WTC11 (cell line): ENCODE data around the gene DAB1. TPM values are rescaled to one million over a fixed set of nuclear protein-coding genes. Genes with fewer than 3 reads are reported as not detected.
"Not testable (repeated sequence)": the region's sequence is repeated elsewhere in the genome, so short reads cannot be mapped to it uniquely, and the experiment has no call there.

Experiments
- ATAC-seq: fragments of 200-7000 bp; cut with Tn5 transposase; 2 replicates; pipeline ENCODE4 v1.10.0; 2021; ENCODE audit warnings: mild to moderate bottlenecking, moderate library complexity
- CTCF ChIA-PET: fragments of 300-600 bp; sonication (Branson Sonifier 250); formaldehyde crosslinking; loops from one replicate; lab custom pipeline; 2021; ENCODE audit warnings: antibody characterized with exemption; lab: Charles Lee
- POLR2A ChIA-PET: fragments of 350-600 bp; sonication (Branson Sonifier 250); formaldehyde crosslinking; loops from one replicate; lab custom pipeline; 2021; ENCODE audit warnings: antibody characterized with exemption; lab: Charles Lee
- DNase-seq: peaks from one replicate; pipeline ENCODE4 v3.0.0; 2021; ENCODE audit warnings: low spot score
- H3K27ac Mint-ChIP-seq: 2 replicates; pipeline ENCODE4 v1.8.0; 2021; ENCODE audit warnings: mixed read lengths
- H3K27me3 Mint-ChIP-seq: 2 replicates; pipeline ENCODE4 v1.8.0; 2021; ENCODE audit warnings: low read depth, mild to moderate bottlenecking, moderate library complexity, mixed read lengths
- H3K36me3 Mint-ChIP-seq: 2 replicates; pipeline ENCODE4 v1.8.0; 2021; ENCODE audit warnings: mixed read lengths
- H3K4me1 Mint-ChIP-seq: 2 replicates; pipeline ENCODE4 v1.8.0; 2022; ENCODE audit warnings: mixed read lengths
- H3K4me3 Mint-ChIP-seq: 2 replicates; pipeline ENCODE4 v1.8.0; 2021; ENCODE audit warnings: mild to moderate bottlenecking, moderate library complexity, mixed read lengths
- H3K9me3 Mint-ChIP-seq: 2 replicates; pipeline ENCODE4 v1.8.0; 2021; ENCODE audit warnings: mixed read lengths
- CTCF ChIP-seq: fragments of 200-600 bp; IDR thresholded peaks from 2 replicates; pipeline ENCODE4 v1.8.0; 2022; ENCODE audit warnings: antibody characterized with exemption
- E2F4 ChIP-seq: sonication (generic); formaldehyde crosslinking; IDR thresholded peaks from 2 replicates; pipeline ENCODE4 v1.8.1; 2022; ENCODE audit warnings: low read depth, mild to moderate bottlenecking, moderate library complexity, missing genetic modification reagents, borderline replicate concordance
- ERG ChIP-seq: fragments of 250-450 bp; sonication (Bioruptor Pico); IDR thresholded peaks from 2 replicates; pipeline ENCODE4 v1.8.0; 2021; ENCODE audit warnings: mild to moderate bottlenecking
- FOXP1 ChIP-seq: sonication (generic); formaldehyde crosslinking; IDR thresholded peaks from 2 replicates; pipeline ENCODE4 v1.8.0; 2022; ENCODE audit warnings: missing genetic modification reagents, mild to moderate bottlenecking, moderate library complexity, borderline replicate concordance
- GRHL2 ChIP-seq: fragments of 250-450 bp; sonication (Bioruptor Pico); IDR thresholded peaks from 2 replicates; pipeline ENCODE4 v1.8.0; 2022; ENCODE audit warnings: mild to moderate bottlenecking, moderate library complexity; ENCODE audit not compliant: insufficient replicate concordance, severe bottlenecking
- MXD4 ChIP-seq: fragments of 250-450 bp; sonication (Bioruptor Pico); IDR thresholded peaks from 2 replicates; pipeline ENCODE4 v1.8.0; 2021; ENCODE audit warnings: mild to moderate bottlenecking, moderate library complexity, borderline replicate concordance
- MYBL2 ChIP-seq: sonication (generic); formaldehyde crosslinking; IDR thresholded peaks from 2 replicates; pipeline ENCODE4 v1.8.1; 2023; ENCODE audit warnings: mild to moderate bottlenecking, moderate library complexity, missing genetic modification reagents
- NFYB ChIP-seq: sonication (generic); formaldehyde crosslinking; conservative IDR thresholded peaks from 2 replicates; pipeline ENCODE4 v1.8.0; 2022; ENCODE audit warnings: low read depth, missing genetic modification reagents
- SOX15 ChIP-seq: fragments of 250-450 bp; sonication (Bioruptor Pico); IDR thresholded peaks from 2 replicates; pipeline ENCODE4 v1.9.0; 2021; ENCODE audit warnings: mild to moderate bottlenecking
- SP1 ChIP-seq: sonication (generic); formaldehyde crosslinking; conservative IDR thresholded peaks from 2 replicates; pipeline ENCODE4 v1.8.1; 2022; ENCODE audit warnings: missing genetic modification reagents
- TEAD4 ChIP-seq: sonication (generic); formaldehyde crosslinking; IDR thresholded peaks from 2 replicates; pipeline ENCODE4 v1.8.0; 2022; ENCODE audit warnings: mild to moderate bottlenecking, missing genetic modification reagents
- ZBTB21 ChIP-seq: sonication (generic); formaldehyde crosslinking; IDR thresholded peaks from 2 replicates; pipeline ENCODE4 v1.8.1; 2023; ENCODE audit warnings: mild to moderate bottlenecking, missing genetic modification reagents, borderline replicate concordance
- ZNF423 ChIP-seq: fragments of 250-450 bp; sonication (Bioruptor Pico); IDR thresholded peaks from 2 replicates; pipeline ENCODE4 v2.1.2; 2022; ENCODE audit warnings: mild to moderate bottlenecking, moderate library complexity
- ZNF671 ChIP-seq: fragments of 250-450 bp; sonication (Bioruptor Pico); IDR thresholded peaks from 2 replicates; pipeline ENCODE4 v1.8.0; 2021; ENCODE audit warnings: mild to moderate bottlenecking
- total RNA-seq: library from RNA; stranded (reverse); gene quantifications from 3 replicates; pipeline ENCODE4 v1.2.3, GENCODE V29; 2021
- TF ChIP-seq, protein P1 (sequence below): sonication (generic); formaldehyde crosslinking; IDR thresholded peaks from 2 replicates; pipeline ENCODE4 v1.8.0; 2023; ENCODE audit warnings: missing genetic modification reagents
- TF ChIP-seq, protein P2 (sequence below): sonication (generic); formaldehyde crosslinking; IDR thresholded peaks from 2 replicates; pipeline ENCODE4 v1.8.1; 2023; ENCODE audit warnings: mild to moderate bottlenecking, missing genetic modification reagents, moderate library complexity
- TF ChIP-seq, protein P3 (sequence below): sonication (generic); formaldehyde crosslinking; IDR thresholded peaks from 2 replicates; pipeline ENCODE4 v1.8.1; 2022; ENCODE audit warnings: mild to moderate bottlenecking, missing genetic modification reagents, moderate library complexity, borderline replicate concordance

The DAB1 gene
- total RNA-seq, 1 experiment from 2014 or later = 10.7 TPM

DNA sequence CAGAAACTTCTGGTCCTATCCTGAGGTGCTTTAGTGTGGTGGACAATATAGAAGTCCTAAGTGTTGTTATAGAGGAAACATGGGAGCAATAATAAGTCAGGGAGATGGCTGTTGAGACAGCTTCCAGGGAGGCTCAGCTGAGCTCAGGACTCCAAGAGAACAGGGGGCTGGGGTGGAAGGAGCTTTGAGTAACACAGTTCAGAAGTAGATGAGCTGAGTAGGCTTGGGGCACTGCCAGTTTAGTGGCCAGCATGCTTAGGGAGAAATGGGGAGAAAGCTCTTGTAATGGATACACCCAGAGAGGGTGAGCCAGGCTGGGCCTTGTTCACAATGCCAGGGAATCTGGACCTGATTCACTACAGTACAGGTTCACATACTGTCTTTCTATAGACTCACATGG, 201.6 kb downstream of the DAB1 start:
- H3K9me3 Mint-ChIP-seq = peaks cover 5% of the 10 kb centered on the region
- DNase-seq = no peak
- ChIA-PET POLR2A (no interaction called here), CTCF (no interaction called here)
- TF ChIP-seq SP1 (CRISPR knock-in tag) (no peak), ERG (no peak), ZBTB21 (CRISPR knock-in tag) (no peak), NFYB (CRISPR knock-in tag) (no peak), TEAD4 (CRISPR knock-in tag) (no peak), E2F4 (CRISPR knock-in tag) (no peak), FOXP1 (CRISPR knock-in tag) (no peak), CTCF (no peak), MYBL2 (CRISPR knock-in tag) (no peak), ZNF423 (CRISPR knock-in tag) (no peak), SOX15 (no peak), MXD4 (CRISPR knock-in tag) (no peak), ZNF671 (CRISPR knock-in tag) (no peak), GRHL2 (no peak)
- TF ChIP-seq, protein P1, sequence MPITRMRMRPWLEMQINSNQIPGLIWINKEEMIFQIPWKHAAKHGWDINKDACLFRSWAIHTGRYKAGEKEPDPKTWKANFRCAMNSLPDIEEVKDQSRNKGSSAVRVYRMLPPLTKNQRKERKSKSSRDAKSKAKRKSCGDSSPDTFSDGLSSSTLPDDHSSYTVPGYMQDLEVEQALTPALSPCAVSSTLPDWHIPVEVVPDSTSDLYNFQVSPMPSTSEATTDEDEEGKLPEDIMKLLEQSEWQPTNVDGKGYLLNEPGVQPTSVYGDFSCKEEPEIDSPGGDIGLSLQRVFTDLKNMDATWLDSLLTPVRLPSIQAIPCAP (CRISPR knock-in tag) = no peak
- TF ChIP-seq, protein P2, sequence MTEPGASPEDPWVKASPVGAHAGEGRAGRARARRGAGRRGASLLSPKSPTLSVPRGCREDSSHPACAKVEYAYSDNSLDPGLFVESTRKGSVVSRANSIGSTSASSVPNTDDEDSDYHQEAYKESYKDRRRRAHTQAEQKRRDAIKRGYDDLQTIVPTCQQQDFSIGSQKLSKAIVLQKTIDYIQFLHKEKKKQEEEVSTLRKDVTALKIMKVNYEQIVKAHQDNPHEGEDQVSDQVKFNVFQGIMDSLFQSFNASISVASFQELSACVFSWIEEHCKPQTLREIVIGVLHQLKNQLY (CRISPR knock-in tag) = no peak
- TF ChIP-seq, protein P3, sequence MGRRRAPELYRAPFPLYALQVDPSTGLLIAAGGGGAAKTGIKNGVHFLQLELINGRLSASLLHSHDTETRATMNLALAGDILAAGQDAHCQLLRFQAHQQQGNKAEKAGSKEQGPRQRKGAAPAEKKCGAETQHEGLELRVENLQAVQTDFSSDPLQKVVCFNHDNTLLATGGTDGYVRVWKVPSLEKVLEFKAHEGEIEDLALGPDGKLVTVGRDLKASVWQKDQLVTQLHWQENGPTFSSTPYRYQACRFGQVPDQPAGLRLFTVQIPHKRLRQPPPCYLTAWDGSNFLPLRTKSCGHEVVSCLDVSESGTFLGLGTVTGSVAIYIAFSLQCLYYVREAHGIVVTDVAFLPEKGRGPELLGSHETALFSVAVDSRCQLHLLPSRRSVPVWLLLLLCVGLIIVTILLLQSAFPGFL (CRISPR knock-in tag) = no peak
- peaks cover 24% of the 10 kb centered on the region for H3K4me1 Mint-ChIP-seq
- H3K36me3 Mint-ChIP-seq = no peaks in the 10 kb centered on the region
- ATAC-seq = no peak
- H3K27ac Mint-ChIP-seq = no peak overlapping the region
- no peak overlapping the region for H3K4me3 Mint-ChIP-seq
- no peaks in the 10 kb centered on the region for H3K27me3 Mint-ChIP-seq

- H3K36me3 Mint-ChIP-seq, POLR2A ChIA-PET, CTCF ChIA-PET, DNase-seq, H3K4me3 Mint-ChIP-seq, H3K9me3 Mint-ChIP-seq, ATAC-seq, H3K27me3 Mint-ChIP-seq, H3K27ac Mint-ChIP-seq: not testable (repeated sequence)
- H3K4me1 Mint-ChIP-seq = peaks cover 21% of the 10 kb centered on the region
These were observed 203.0 kb downstream of the DAB1 start for GRCh38 chr1:57220905-57221304.
